NOMO-1 treated with dmso at 0.1 percent for 144 hours (cell line): ENCODE data around the gene SPPL3.
"Not testable (repeated sequence)": the region's sequence is repeated elsewhere in the genome, so short reads cannot be mapped to it uniquely, and the experiment has no call there.

ENCODE experiments used
- DNase-seq: peaks from one replicate; lab custom pipeline; 2025; ENCODE audit not compliant: unreplicated experiment; lab: John Stamatoyannopoulos, UW

Gene SPPL3

GRCh38 chr12:120754792-120755191 is 149.4 kb downstream of the SPPL3 start:
- DNase-seq, result no peak

- DNase-seq, result no peak
Measured at GRCh38 chr12:120751389-120751788, 152.8 kb downstream of the SPPL3 start.

- DNase-seq, result no peak
Measured at GRCh38 chr12:120750806-120751205, 153.4 kb downstream of the SPPL3 start.

- no peak for DNase-seq
Measured at GRCh38 chr12:120749256-120749655, 154.9 kb downstream of the SPPL3 start.

- DNase-seq, result no peak
Measured at GRCh38 chr12:120748242-120748641, 155.9 kb downstream of the SPPL3 start.

- no peak for DNase-seq
Measured at GRCh38 chr12:120744922-120745493, 159.2 kb downstream of the SPPL3 start.

GRCh38 chr12:120741476-120742421 is 162.4 kb downstream of the SPPL3 start:
- DNase-seq, result no peak

GRCh38 chr12:120740871-120741270 is 163.3 kb downstream of the SPPL3 start:
- DNase-seq, result no peak

GRCh38 chr12:120739821-120740613 is 164.1 kb downstream of the SPPL3 start:
- DNase-seq, result no peak

GRCh38 chr12:120739031-120739762 is 165.0 kb downstream of the SPPL3 start:
- no peak for DNase-seq

- no peak for DNase-seq
Measured at GRCh38 chr12:120738252-120739030, 165.7 kb downstream of the SPPL3 start.

- DNase-seq, result no peak
Measured at GRCh38 chr12:120737557-120738251, 166.5 kb downstream of the SPPL3 start.

- DNase-seq, result no peak
Measured at GRCh38 chr12:120736404-120737331, 167.5 kb downstream of the SPPL3 start.

- no peak for DNase-seq
Measured at GRCh38 chr12:120735181-120735580, 169.0 kb downstream of the SPPL3 start.

- no peak for DNase-seq
Measured at GRCh38 chr12:120734210-120734609, 169.9 kb downstream of the SPPL3 start.

- DNase-seq, result no peak
Measured at GRCh38 chr12:120733574-120733973, 170.6 kb downstream of the SPPL3 start.

GRCh38 chr12:120732198-120732597 is 172.0 kb downstream of the SPPL3 start:
- not testable (repeated sequence) for DNase-seq

- DNase-seq, result no peak
Measured at GRCh38 chr12:120726961-120727360, 177.2 kb downstream of the SPPL3 start.

GRCh38 chr12:120726510-120726793 is 177.7 kb downstream of the SPPL3 start:
- no peak for DNase-seq
